Activated B cell treated with CpG ODN at 0.5 μM for 24 hours (primary cell): ENCODE data around the gene PCDH12. TPM values are rescaled to one million over a fixed set of nuclear protein-coding genes. Genes with fewer than 3 reads are reported as not detected.

Source experiments
- ATAC-seq: fragments of 200-7000 bp; cut with Tn5 transposase; one replicate; pipeline ENCODE4 v1.10.0; 2021; ENCODE audit warnings: low read depth, mild to moderate bottlenecking, moderate library complexity
- CTCF ChIA-PET: fragments of 350-600 bp; sonication (Branson Sonifier 250); formaldehyde crosslinking; loops from one replicate; lab custom pipeline; 2021; ENCODE audit warnings: antibody characterized with exemption; lab: Charles Lee
- POLR2A ChIA-PET: fragments of 350-600 bp; sonication (Branson Sonifier 250); formaldehyde crosslinking; loops from one replicate; lab custom pipeline; 2021; ENCODE audit warnings: antibody characterized with exemption; lab: Charles Lee
- DNase-seq: peaks from one replicate; pipeline ENCODE4 v3.0.0; 2022
- H3K27ac Mint-ChIP-seq: one replicate; pipeline ENCODE4 v1.8.0; 2020; ENCODE audit warnings: mixed read lengths
- H3K27me3 Mint-ChIP-seq: one replicate; pipeline ENCODE4 v1.8.0; 2021; ENCODE audit warnings: mixed read lengths
- H3K36me3 Mint-ChIP-seq: one replicate; pipeline ENCODE4 v1.8.0; 2021; ENCODE audit warnings: low read depth, mixed read lengths
- H3K4me1 Mint-ChIP-seq: one replicate; pipeline ENCODE4 v1.8.0; 2021; ENCODE audit warnings: mixed read lengths
- H3K4me3 Mint-ChIP-seq: one replicate; pipeline ENCODE4 v1.8.0; 2020; ENCODE audit warnings: mild to moderate bottlenecking, mixed read lengths
- H3K9me3 Mint-ChIP-seq: one replicate; pipeline ENCODE4 v1.8.0; 2020; ENCODE audit warnings: mixed read lengths
- intact Hi-C: fragments of 100-400 bp; cut with micrococcal nuclease; formaldehyde crosslinking; loops from one replicate; pipeline ENCODE4 v1.15.1; 2024
- total RNA-seq: library from RNA; stranded (reverse); gene quantifications from 2 replicates; pipeline ENCODE4 v1.2.3, GENCODE V29; 2022
- TF ChIP-seq, protein P1 (sequence below): fragments of 200-600 bp; IDR thresholded peaks from one replicate; pipeline ENCODE4 v1.8.0; 2022; ENCODE audit warnings: antibody characterized with exemption, mild to moderate bottlenecking

PCDH12 gene
- total RNA-seq, 1 donor from 2014 or later: not detected

DNA sequence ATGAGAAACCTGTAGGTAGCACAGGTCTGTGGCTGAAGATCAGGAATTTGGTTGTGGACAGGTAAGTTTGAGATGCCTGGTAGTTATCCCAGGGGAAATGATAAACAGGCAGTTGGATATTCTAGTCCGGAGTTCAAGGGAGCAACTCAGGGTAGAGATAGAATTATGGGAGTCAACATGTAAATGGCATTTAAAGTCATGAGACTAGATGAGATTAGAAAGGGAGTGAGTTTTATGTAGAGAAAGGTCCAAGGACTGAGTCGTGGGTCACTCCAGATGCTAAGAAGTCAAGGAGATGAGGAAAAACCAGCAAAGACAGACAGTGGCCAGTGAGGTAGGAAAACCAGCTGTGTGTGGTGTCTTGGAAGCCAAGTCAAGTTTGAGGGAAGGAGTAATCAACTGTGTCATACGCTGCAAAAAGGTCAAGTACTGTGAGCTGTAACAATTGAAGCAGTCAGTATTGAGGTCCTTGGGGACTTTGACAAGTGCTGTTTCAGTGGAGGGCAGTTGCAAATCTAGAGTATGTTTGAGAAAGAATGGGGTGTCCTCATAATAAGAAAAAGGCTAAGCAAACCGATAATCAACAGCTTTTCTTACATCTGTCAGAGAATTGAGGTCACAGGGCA is 36.6 kb upstream of the PCDH12 start:
- H3K36me3 Mint-ChIP-seq: peaks cover 45% of the 10 kb centered on the region
- intact Hi-C loops: no loop called here
- no peaks in the 10 kb centered on the region for H3K4me1 Mint-ChIP-seq
- no peaks in the 10 kb centered on the region for H3K27me3 Mint-ChIP-seq
- TF ChIP-seq, protein P1, sequence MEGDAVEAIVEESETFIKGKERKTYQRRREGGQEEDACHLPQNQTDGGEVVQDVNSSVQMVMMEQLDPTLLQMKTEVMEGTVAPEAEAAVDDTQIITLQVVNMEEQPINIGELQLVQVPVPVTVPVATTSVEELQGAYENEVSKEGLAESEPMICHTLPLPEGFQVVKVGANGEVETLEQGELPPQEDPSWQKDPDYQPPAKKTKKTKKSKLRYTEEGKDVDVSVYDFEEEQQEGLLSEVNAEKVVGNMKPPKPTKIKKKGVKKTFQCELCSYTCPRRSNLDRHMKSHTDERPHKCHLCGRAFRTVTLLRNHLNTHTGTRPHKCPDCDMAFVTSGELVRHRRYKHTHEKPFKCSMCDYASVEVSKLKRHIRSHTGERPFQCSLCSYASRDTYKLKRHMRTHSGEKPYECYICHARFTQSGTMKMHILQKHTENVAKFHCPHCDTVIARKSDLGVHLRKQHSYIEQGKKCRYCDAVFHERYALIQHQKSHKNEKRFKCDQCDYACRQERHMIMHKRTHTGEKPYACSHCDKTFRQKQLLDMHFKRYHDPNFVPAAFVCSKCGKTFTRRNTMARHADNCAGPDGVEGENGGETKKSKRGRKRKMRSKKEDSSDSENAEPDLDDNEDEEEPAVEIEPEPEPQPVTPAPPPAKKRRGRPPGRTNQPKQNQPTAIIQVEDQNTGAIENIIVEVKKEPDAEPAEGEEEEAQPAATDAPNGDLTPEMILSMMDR: no peak
- no peaks in the 10 kb centered on the region for H3K9me3 Mint-ChIP-seq
- CTCF ChIA-PET: interaction anchor here (1.3 to 2.9 kb wide), 2 partner anchors 149 to 157 kb away, joined by 4 to 10 read pairs; no protein-coding TSS in a partner anchor
- ATAC-seq: no peak
- DNase-seq: no peak
- H3K4me3 Mint-ChIP-seq: no peak overlapping the region
- H3K27ac Mint-ChIP-seq: no peak overlapping the region
- POLR2A ChIA-PET: no interaction called here

DNA sequence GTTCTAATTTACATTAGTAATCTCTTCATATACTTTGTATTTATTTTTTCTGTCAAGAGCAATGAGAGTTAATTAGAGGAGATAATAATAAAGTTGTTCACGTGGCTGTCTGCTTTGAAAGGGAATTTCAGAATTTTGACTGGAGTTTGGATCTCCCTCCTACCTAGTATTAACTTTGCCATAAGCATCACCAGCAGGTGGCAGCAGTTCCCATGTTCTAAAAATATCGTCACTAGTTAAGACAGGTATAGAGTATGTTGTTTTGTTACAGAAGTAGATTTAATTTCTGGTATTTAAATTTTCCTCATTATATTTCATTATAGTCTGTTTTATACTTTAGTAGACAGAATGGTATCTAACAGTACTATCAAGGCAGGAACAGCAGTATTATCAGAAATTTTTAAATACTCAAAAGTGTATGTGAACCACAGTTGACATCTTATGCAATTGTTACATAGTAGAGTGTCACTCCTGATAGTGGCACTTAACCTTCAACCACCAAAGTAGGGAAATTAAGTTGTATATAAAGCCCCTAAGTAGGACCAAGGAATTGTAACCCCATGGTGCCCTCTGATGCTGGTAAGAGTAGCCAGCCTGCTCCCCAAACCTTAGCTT is 34.5 kb upstream of the PCDH12 start:
- Mint-ChIP-seq H3K27me3 (no peaks in the 10 kb centered on the region), H3K27ac (no peak overlapping the region), H3K9me3 (no peaks in the 10 kb centered on the region), H3K36me3 (peaks cover 51% of the 10 kb centered on the region), H3K4me1 (no peaks in the 10 kb centered on the region), H3K4me3 (no peak overlapping the region)
- TF ChIP-seq, protein P1: peak; percentile 57
- CTCF ChIA-PET: interaction anchor here (0.7 to 6.1 kb wide), 7 partner anchors 12 to 299 kb away, joined by 3 to 89 read pairs (median 3); partner anchors contain the start of gene RNF14
- intact Hi-C loops: loop anchor here (1.0 kb wide), 4 partner anchors 23 to 707 kb away; no protein-coding TSS in a partner anchor
- POLR2A ChIA-PET: interaction anchor here (0.6 to 1.1 kb wide), 3 partner anchors 24 to 446 kb away, joined by 3 to 9 read pairs (median 3); partner anchors contain the start of gene RNF14
- no peak for DNase-seq
- peak; percentile 50 for ATAC-seq

DNA sequence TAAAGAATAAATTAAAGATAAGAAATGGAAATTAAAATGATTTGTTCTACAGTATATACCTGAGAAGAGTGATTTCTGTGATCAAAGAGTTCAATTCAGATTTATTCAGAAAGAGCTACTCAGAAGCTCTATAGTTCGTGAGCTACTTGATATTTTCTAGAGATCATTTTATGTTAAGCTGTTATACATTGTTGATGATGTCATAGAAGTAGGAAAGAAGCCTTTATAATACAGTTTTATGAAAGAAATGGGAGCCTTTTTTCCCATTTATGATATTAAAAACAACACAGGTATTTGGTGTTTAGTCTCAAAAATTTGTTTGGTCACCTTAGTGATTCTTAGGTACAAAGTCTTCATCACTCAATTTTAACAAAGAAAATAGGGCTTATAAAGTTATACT is 31.7 kb upstream of the PCDH12 start:
- Mint-ChIP-seq H3K4me3 (no peak overlapping the region), H3K9me3 (no peaks in the 10 kb centered on the region), H3K36me3 (peaks cover 64% of the 10 kb centered on the region), H3K27me3 (no peaks in the 10 kb centered on the region), H3K4me1 (no peaks in the 10 kb centered on the region), H3K27ac (no peak overlapping the region)
- intact Hi-C loops: no loop called here
- DNase-seq (no peak), ATAC-seq (no peak)
- ChIA-PET CTCF (interaction anchor here (0.6 to 6.1 kb wide), 7 partner anchors 12 to 337 kb away, joined by 3 to 89 read pairs (median 25); partner anchors contain the start of gene RNF14), POLR2A (interaction anchor here (0.7 to 1.1 kb wide), 2 partner anchors 13 to 126 kb away, joined by 6 to 7 read pairs; no protein-coding TSS in a partner anchor)
- TF ChIP-seq, protein P1: no peak

DNA sequence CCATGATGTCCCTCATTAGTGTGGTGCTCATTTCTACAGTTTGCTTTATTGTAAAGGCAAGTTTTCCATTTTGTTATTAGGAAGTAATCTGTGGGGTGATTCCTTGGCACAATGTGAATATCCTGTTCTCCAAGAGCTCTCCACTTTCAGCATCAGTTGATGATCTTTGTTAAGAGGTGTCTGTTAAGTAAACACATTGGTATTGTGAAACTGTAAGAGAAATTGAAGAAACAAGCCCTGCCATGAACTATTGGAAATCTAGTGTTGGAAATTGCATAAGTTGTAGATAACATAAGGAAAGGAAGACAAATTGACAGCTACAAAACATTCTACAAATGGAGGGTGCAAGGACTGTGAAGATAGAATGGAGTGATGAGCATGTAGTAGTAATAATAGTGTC is 28.1 kb upstream of the PCDH12 start:
- H3K4me3 Mint-ChIP-seq: no peak overlapping the region
- H3K36me3 Mint-ChIP-seq: peaks cover 68% of the 10 kb centered on the region
- intact Hi-C loops: no loop called here
- ChIA-PET CTCF (interaction anchor here (1.5 kb wide), 1 partner anchor 17 kb away, joined by 4 read pairs; the partner anchor contains the start of gene RNF14), POLR2A (interaction anchor here (1.0 kb wide), 1 partner anchor 11 kb away, joined by 3 read pairs; no protein-coding TSS in a partner anchor)
- no peaks in the 10 kb centered on the region for H3K4me1 Mint-ChIP-seq
- H3K27ac Mint-ChIP-seq: no peak overlapping the region
- TF ChIP-seq, protein P1: no peak
- ATAC-seq (no peak), DNase-seq (no peak)
- no peaks in the 10 kb centered on the region for H3K9me3 Mint-ChIP-seq
- H3K27me3 Mint-ChIP-seq: no peaks in the 10 kb centered on the region

DNA sequence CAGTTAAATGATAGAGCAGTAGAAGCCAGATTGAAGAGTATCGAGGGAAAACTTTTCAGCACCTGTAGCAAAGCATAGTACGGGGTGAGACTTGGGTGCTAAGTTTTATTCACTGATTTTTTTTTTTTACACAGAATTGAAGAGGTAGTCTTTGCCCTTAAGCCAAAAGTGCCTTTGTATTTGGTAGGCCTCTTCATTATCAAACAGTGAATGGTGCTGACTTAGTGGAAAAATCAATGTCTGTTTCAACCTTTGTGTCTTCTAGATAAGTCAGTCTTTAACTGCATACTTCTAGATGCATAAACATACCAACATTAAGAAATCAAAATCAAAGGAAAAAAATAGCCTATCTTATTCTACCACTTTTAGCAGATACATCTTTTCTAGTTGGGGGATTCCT is 24.6 kb upstream of the PCDH12 start:
- ATAC-seq (no peak), DNase-seq (no peak)
- Mint-ChIP-seq H3K4me3 (no peak overlapping the region), H3K27me3 (no peaks in the 10 kb centered on the region), H3K36me3 (peaks cover 85% of the 10 kb centered on the region), H3K9me3 (no peaks in the 10 kb centered on the region), H3K27ac (no peak overlapping the region), H3K4me1 (no peaks in the 10 kb centered on the region)
- ChIA-PET CTCF (no interaction called here), POLR2A (no interaction called here)
- intact Hi-C loops: no loop called here
- TF ChIP-seq, protein P1: no peak
